M059J (cell line): ENCODE results near the gene RELN. TPM values are rescaled to one million over a fixed set of nuclear protein-coding genes. Genes with fewer than 3 reads are reported as not detected.
A peak's percentile ranks its signal among the peaks of the same experiment; 100 is the strongest.

ENCODE experiments used
- DNase-seq: peaks from one replicate; pipeline ENCODE4 v3.0.0-alpha.2; 2012; ENCODE audit warnings: low read depth
- total RNA-seq: library from RNA; depleted of rRNA; stranded (reverse); fragments of >200 nt; shearing (Covaris generic); gene quantifications from 2 replicates; pipeline ENCODE4 v1.2.3, GENCODE V29; 2014

The RELN gene
- total RNA-seq, 1 experiment from 2014 or later, result 1.0 TPM

- DNase-seq, result no peak
Measured at GRCh38 chr7:103685646-103686045, 303.8 kb downstream of the RELN start.

GRCh38 chr7:103683348-103683747 is 306.1 kb downstream of the RELN start:
- no peak for DNase-seq

GRCh38 chr7:103680161-103681144 is 309.0 kb downstream of the RELN start:
- DNase-seq, result peak; percentile 50

GRCh38 chr7:103679151-103680132 is 310.0 kb downstream of the RELN start:
- DNase-seq, result peak; percentile 39

- DNase-seq, result no peak
Measured at GRCh38 chr7:103668279-103668941, 321.0 kb downstream of the RELN start.

GRCh38 chr7:103666326-103666725 is 323.1 kb downstream of the RELN start:
- DNase-seq, result no peak

GRCh38 chr7:103664577-103664976 is 324.9 kb downstream of the RELN start:
- DNase-seq, result no peak

GRCh38 chr7:103660455-103661371 is 328.7 kb downstream of the RELN start:
- peak; percentile 94 for DNase-seq

GRCh38 chr7:103658055-103659005 is 331.1 kb downstream of the RELN start:
- DNase-seq, result peak; percentile 82

- no peak for DNase-seq
Measured at GRCh38 chr7:103657474-103657894, 332.0 kb downstream of the RELN start.

- DNase-seq, result no peak
Measured at GRCh38 chr7:103656221-103656620, 333.2 kb downstream of the RELN start.

GRCh38 chr7:103651593-103652377 is 337.7 kb downstream of the RELN start:
- no peak for DNase-seq

- no peak for DNase-seq
Measured at GRCh38 chr7:103649052-103649451, 340.4 kb downstream of the RELN start.

- DNase-seq, result no peak
Measured at GRCh38 chr7:103648135-103648534, 341.3 kb downstream of the RELN start.

- no peak for DNase-seq
Measured at GRCh38 chr7:103644319-103644718, 345.1 kb downstream of the RELN start.

GRCh38 chr7:103640031-103640779 is 349.3 kb downstream of the RELN start:
- peak; percentile 84 for DNase-seq

- DNase-seq, result peak; percentile 76
Measured at GRCh38 chr7:103637726-103638125, 351.7 kb downstream of the RELN start.

GRCh38 chr7:103637094-103637493 is 352.4 kb downstream of the RELN start:
- peak; percentile 88 for DNase-seq
